Measurements from ENCODE around the gene MVD.

GRCh38 chr16:88649924-88650748 is 12.8 kb downstream of the MVD start:
- TF ChIP-seq TAF1 (conservative IDR thresholded peaks at IDR 0.05): no peak
- no peak for TF ChIP-seq CTCF (IDR thresholded peaks at IDR 0.05; ENCODE audit: low read depth, low read length, missing input control)
- TF ChIP-seq, protein P1, sequence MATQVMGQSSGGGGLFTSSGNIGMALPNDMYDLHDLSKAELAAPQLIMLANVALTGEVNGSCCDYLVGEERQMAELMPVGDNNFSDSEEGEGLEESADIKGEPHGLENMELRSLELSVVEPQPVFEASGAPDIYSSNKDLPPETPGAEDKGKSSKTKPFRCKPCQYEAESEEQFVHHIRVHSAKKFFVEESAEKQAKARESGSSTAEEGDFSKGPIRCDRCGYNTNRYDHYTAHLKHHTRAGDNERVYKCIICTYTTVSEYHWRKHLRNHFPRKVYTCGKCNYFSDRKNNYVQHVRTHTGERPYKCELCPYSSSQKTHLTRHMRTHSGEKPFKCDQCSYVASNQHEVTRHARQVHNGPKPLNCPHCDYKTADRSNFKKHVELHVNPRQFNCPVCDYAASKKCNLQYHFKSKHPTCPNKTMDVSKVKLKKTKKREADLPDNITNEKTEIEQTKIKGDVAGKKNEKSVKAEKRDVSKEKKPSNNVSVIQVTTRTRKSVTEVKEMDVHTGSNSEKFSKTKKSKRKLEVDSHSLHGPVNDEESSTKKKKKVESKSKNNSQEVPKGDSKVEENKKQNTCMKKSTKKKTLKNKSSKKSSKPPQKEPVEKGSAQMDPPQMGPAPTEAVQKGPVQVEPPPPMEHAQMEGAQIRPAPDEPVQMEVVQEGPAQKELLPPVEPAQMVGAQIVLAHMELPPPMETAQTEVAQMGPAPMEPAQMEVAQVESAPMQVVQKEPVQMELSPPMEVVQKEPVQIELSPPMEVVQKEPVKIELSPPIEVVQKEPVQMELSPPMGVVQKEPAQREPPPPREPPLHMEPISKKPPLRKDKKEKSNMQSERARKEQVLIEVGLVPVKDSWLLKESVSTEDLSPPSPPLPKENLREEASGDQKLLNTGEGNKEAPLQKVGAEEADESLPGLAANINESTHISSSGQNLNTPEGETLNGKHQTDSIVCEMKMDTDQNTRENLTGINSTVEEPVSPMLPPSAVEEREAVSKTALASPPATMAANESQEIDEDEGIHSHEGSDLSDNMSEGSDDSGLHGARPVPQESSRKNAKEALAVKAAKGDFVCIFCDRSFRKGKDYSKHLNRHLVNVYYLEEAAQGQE (IDR thresholded peaks at IDR 0.05): no peak
- no peak for TF ChIP-seq ATF3 (IDR thresholded peaks at IDR 0.05)
- TF ChIP-seq ZBTB33 (IDR thresholded peaks at IDR 0.05): no peak
- TF ChIP-seq JUND (IDR thresholded peaks at IDR 0.05): no peak

Measured in liver (tissue), 3 donors.